ENCODE results near the gene CCNY. TPM values are rescaled to one million over a fixed set of nuclear protein-coding genes. Genes with fewer than 3 reads are reported as not detected.
A peak's percentile ranks its signal among the peaks of the same experiment; 100 is the strongest.

The CCNY gene
- total RNA-seq, 1 experiment from 2014 or later = 51.9 TPM

DNA sequence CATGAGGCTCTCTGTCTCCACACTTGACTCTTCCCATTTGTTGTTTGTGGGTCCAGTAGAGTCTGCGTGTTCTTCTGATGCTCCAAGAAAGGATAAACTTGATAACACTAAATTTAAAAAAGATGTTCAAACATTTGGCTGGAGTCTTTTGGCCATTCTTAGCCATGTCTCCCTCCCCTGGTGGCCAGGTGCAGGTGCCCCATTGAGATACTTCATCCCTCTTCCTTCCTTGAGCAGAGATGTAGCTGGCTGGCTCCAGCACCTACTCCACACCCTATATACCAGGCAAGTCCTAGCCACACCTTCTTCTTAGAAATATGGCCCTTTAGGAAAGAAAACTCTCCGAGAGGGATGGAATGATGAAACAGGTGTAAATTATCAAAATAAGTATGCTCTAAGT is 165.6 kb downstream of the CCNY start:
- TF ChIP-seq SIN3A (IDR thresholded peaks at IDR 0.05; ENCODE audit: borderline replicate concordance, insufficient read depth, low read depth, low read length) (no peak), POLR2AphosphoS5 (IDR thresholded peaks at IDR 0.05; ENCODE audit: low read depth, low read length) (no peak)
- TF ChIP-seq, protein P1, sequence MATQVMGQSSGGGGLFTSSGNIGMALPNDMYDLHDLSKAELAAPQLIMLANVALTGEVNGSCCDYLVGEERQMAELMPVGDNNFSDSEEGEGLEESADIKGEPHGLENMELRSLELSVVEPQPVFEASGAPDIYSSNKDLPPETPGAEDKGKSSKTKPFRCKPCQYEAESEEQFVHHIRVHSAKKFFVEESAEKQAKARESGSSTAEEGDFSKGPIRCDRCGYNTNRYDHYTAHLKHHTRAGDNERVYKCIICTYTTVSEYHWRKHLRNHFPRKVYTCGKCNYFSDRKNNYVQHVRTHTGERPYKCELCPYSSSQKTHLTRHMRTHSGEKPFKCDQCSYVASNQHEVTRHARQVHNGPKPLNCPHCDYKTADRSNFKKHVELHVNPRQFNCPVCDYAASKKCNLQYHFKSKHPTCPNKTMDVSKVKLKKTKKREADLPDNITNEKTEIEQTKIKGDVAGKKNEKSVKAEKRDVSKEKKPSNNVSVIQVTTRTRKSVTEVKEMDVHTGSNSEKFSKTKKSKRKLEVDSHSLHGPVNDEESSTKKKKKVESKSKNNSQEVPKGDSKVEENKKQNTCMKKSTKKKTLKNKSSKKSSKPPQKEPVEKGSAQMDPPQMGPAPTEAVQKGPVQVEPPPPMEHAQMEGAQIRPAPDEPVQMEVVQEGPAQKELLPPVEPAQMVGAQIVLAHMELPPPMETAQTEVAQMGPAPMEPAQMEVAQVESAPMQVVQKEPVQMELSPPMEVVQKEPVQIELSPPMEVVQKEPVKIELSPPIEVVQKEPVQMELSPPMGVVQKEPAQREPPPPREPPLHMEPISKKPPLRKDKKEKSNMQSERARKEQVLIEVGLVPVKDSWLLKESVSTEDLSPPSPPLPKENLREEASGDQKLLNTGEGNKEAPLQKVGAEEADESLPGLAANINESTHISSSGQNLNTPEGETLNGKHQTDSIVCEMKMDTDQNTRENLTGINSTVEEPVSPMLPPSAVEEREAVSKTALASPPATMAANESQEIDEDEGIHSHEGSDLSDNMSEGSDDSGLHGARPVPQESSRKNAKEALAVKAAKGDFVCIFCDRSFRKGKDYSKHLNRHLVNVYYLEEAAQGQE (IDR thresholded peaks at IDR 0.05; ENCODE audit: insufficient read depth in 1 of 2, low read depth in 2 of 2, low read length in 1 of 2) = no peak
- TF ChIP-seq, protein P2, sequence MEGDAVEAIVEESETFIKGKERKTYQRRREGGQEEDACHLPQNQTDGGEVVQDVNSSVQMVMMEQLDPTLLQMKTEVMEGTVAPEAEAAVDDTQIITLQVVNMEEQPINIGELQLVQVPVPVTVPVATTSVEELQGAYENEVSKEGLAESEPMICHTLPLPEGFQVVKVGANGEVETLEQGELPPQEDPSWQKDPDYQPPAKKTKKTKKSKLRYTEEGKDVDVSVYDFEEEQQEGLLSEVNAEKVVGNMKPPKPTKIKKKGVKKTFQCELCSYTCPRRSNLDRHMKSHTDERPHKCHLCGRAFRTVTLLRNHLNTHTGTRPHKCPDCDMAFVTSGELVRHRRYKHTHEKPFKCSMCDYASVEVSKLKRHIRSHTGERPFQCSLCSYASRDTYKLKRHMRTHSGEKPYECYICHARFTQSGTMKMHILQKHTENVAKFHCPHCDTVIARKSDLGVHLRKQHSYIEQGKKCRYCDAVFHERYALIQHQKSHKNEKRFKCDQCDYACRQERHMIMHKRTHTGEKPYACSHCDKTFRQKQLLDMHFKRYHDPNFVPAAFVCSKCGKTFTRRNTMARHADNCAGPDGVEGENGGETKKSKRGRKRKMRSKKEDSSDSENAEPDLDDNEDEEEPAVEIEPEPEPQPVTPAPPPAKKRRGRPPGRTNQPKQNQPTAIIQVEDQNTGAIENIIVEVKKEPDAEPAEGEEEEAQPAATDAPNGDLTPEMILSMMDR (IDR thresholded peaks at IDR 0.05) = peak; percentile 16; the same call in 1 of the 2 replicates
- Histone ChIP-seq H3K36me3 (ENCODE audit: control insufficient read depth, insufficient read depth, low read length) (no peaks in the 10 kb centered on the region), H3K4me1 (ENCODE audit: control insufficient read depth, insufficient read depth, low read length) (no peaks in the 10 kb centered on the region), H3K27ac (ENCODE audit: low read length) (no peak overlapping the region), H3K4me3 (ENCODE audit: low read depth in 2 of 2, low read length in 2 of 2) (no peak overlapping the region), H3K9me3 (ENCODE audit: control insufficient read depth, insufficient read depth, low read depth, low read length) (no peaks in the 10 kb centered on the region), H3K27me3 (ENCODE audit: control insufficient read depth, insufficient read depth, low read length) (no peaks in the 10 kb centered on the region)
- in situ Hi-C loops (cut with HindIII; ENCODE audit: low pct_unique_long_range_greater_than_20kb, low sequenced_read_pairs) = no loop called here
- DNase-seq (ENCODE audit: low read depth, low spot score) (no peak), ATAC-seq (no peak)
- ChIA-PET CTCF (no interaction called here), POLR2A (no interaction called here)
- intact Hi-C loops (cut with micrococcal nuclease; ENCODE audit: unreplicated experiment) = no loop called here
- BruUV-seq (replicated peaks) = no TSS peak

DNA sequence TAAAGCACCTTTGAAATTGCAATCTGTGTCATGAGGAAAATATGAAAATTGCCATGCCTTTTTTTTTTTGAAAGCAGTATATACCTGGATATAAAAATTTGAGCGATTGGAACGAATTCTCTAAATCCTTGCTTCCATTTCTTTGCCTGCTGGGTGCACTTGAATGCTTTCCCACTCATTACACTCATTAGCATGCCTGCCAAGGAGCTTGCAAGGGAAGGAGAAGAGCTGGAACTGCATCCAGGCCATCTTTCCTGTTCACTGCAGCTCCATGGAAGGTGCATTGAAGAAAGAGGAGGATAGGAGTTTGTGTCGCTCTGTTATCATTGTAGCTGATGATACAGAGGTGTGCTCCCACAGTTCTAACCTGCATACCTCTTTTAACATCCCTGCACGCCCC is 166.4 kb downstream of the CCNY start:
- POLR2A ChIA-PET = no interaction called here
- BruUV-seq (replicated peaks) = no TSS peak

More for the DNA sequence above, 166.4 kb downstream of the CCNY start:
- H3K27ac ChIP-seq (ENCODE audit: low read length) = no peak overlapping the region
- no peaks in the 10 kb centered on the region for H3K36me3 ChIP-seq (ENCODE audit: control insufficient read depth, insufficient read depth, low read length)
- CTCF ChIA-PET = no interaction called here
- H3K4me1 ChIP-seq (ENCODE audit: control insufficient read depth, insufficient read depth, low read length) = no peaks in the 10 kb centered on the region
- DNase-seq (ENCODE audit: low read depth, low spot score) = no peak
- intact Hi-C loops (cut with micrococcal nuclease; ENCODE audit: unreplicated experiment) = no loop called here
- no peaks in the 10 kb centered on the region for H3K9me3 ChIP-seq (ENCODE audit: control insufficient read depth, insufficient read depth, low read depth, low read length)
- ATAC-seq = no peak
- no peaks in the 10 kb centered on the region for H3K27me3 ChIP-seq (ENCODE audit: control insufficient read depth, insufficient read depth, low read length)
- in situ Hi-C loops (cut with HindIII; ENCODE audit: low pct_unique_long_range_greater_than_20kb, low sequenced_read_pairs) = no loop called here
- no peak for TF ChIP-seq POLR2AphosphoS5 (IDR thresholded peaks at IDR 0.05; ENCODE audit: low read depth, low read length)
- TF ChIP-seq, protein P1 (IDR thresholded peaks at IDR 0.05; ENCODE audit: insufficient read depth in 1 of 2, low read depth in 2 of 2, low read length in 1 of 2) = no peak
- no peak for TF ChIP-seq SIN3A (IDR thresholded peaks at IDR 0.05; ENCODE audit: borderline replicate concordance, insufficient read depth, low read depth, low read length)
- TF ChIP-seq TCF7L2 (IDR thresholded peaks at IDR 0.05; ENCODE audit: low read depth, low read length) = no peak
- TF ChIP-seq, protein P2 (IDR thresholded peaks at IDR 0.05) = no peak
- no peak overlapping the region for H3K4me3 ChIP-seq (ENCODE audit: low read depth in 2 of 2, low read length in 2 of 2)

All from Panc1 (cell line).